Lung (tissue), 12 donors: ENCODE data around the gene PLET1. TPM values are rescaled to one million over a fixed set of nuclear protein-coding genes. Genes with fewer than 3 reads are reported as not detected.

Source experiments
- ATAC-seq: fragments of 200-7000 bp; cut with Tn5 transposase; one replicate; pipeline ENCODE4 v1.9.1; 2020; ENCODE audit warnings: moderate number of reproducible peaks; ENCODE audit not compliant: insufficient read depth, low FRiP score
- DNase-seq, 3 donors: peaks; one replicate each; pipeline ENCODE4 v3.0.0-alpha.2; 2013 to 2017
- H3K27ac ChIP-seq, 2 donors: one replicate each; pipeline ENCODE4 v1.5.1; 2013; ENCODE audit warnings: mild to moderate bottlenecking in 2 of 2, moderate library complexity in 2 of 2, control low read depth in 1 of 2, inconsistent platforms in 1 of 2, low read depth in 1 of 2, low read length in 1 of 2
- H3K27me3 ChIP-seq, 3 donors: one replicate each; pipeline ENCODE4 v1.5.1; 2013; ENCODE audit warnings: low read length in 2 of 3; ENCODE audit not compliant: control insufficient read depth in 3 of 3, insufficient read depth in 3 of 3
- H3K36me3 ChIP-seq, 4 donors: one replicate each; pipeline ENCODE4 v1.5.1; 2013; ENCODE audit warnings: low read length in 4 of 4, mild to moderate bottlenecking in 1 of 4, moderate library complexity in 1 of 4; ENCODE audit not compliant: control insufficient read depth in 4 of 4, insufficient read depth in 4 of 4
- H3K4me1 ChIP-seq, 5 donors: one replicate each; pipeline ENCODE4 v1.5.1; 2013; ENCODE audit warnings: low read length in 5 of 5, mild to moderate bottlenecking in 2 of 5, moderate library complexity in 1 of 5; ENCODE audit not compliant: control insufficient read depth in 5 of 5, insufficient read depth in 5 of 5
- H3K4me3 ChIP-seq: one replicate; pipeline ENCODE4 v1.5.1; 2013; ENCODE audit warnings: mild to moderate bottlenecking, control low read depth, moderate library complexity
- H3K9ac ChIP-seq, 2 donors: one replicate each; pipeline ENCODE4 v1.5.1; 2013; ENCODE audit warnings: low read length in 2 of 2, control low read depth in 1 of 2; ENCODE audit not compliant: insufficient read depth in 1 of 2
- H3K9me3 ChIP-seq, 4 donors: one replicate each; pipeline ENCODE4 v1.5.1; 2013; ENCODE audit warnings: low read length in 3 of 4, mild to moderate bottlenecking in 1 of 4, moderate library complexity in 1 of 4; ENCODE audit not compliant: control insufficient read depth in 4 of 4, insufficient read depth in 3 of 4
- CTCF ChIP-seq: IDR thresholded peaks from 2 replicates; pipeline ENCODE4 v1.5.1; 2012; ENCODE audit warnings: mild to moderate bottlenecking; ENCODE audit errors: control extremely low read depth, extremely low read depth
- WGBS, 2 donors: extraction: QIAGEN DNeasy Blood & Tissue Kit; methylation state at CpG; one replicate each; pipeline ENCODE4 v1.1.7; 2013; 5-methylcytosine and 5-hydroxymethylcytosine counted together
- polyA plus RNA-seq, 2 donors: library from polyadenylated mRNA; stranded (reverse); fragments of 200-250 nt; gene quantifications; one replicate each; pipeline ENCODE4 v1.2.1, GENCODE V29; 2013
- total RNA-seq, 2 donors: library from RNA; depleted of rRNA in 1 of 2; stranded (reverse); fragments of >200 nt in 1 of 2; gene quantifications; one replicate each; pipeline ENCODE4 v1.2.1, GENCODE V29; 2014 to 2021
- donor health status: control.
- donor health status: control.
- donor health status: Bipolar disorder and iron deficiency.
- donor health status: healthy.
- donor health status: DM: yes; HTN: yes; CAD: no.

The PLET1 gene
- total and polyA plus RNA-seq, 4 donors, result not detected

- no peaks in the 10 kb centered on the region for H3K27me3 ChIP-seq
- 0 to 1% methylated on average over 62 to 70 of the region's 70 CpGs for WGBS, 2 donors
- peak within 1 kb of the TSS; percentile 86 to 99 for H3K27ac ChIP-seq
- H3K36me3 ChIP-seq, result peaks cover 5 to 12% (median 8%) of the 10 kb centered on the region in 4 donors
- H3K4me1 ChIP-seq, result peaks cover 0 to 10% (median 5%) of the 10 kb centered on the region in 5 donors
- H3K4me3 ChIP-seq, result peak within 1 kb of the TSS; percentile 79
- ATAC-seq (peak; percentile 96), DNase-seq (peak; percentile 91 to 95 (median 94))
- peak within 1 kb of the TSS; percentile 78 to 88 for H3K9ac ChIP-seq
- TF ChIP-seq CTCF, result no peak
- no peaks in the 10 kb centered on the region for H3K9me3 ChIP-seq
Measured at GRCh38 chr11:112226062-112226830, 34.4 kb downstream of the PLET1 start, which contains the start of gene PTS. PTS (plus strand) TSS chr11:112226428; CDS start chr11:112226444, 16 bp downstream.

- Histone ChIP-seq H3K9ac (peak overlapping the region; percentile 78 to 88), H3K4me3 (peak overlapping the region; percentile 79), H3K27me3 (no peaks in the 10 kb centered on the region), H3K4me1 (peaks cover 0 to 10% (median 5%) of the 10 kb centered on the region in 5 donors), H3K36me3 (peaks cover 4 to 12% (median 6%) of the 10 kb centered on the region in 4 donors), H3K27ac (peak overlapping the region; percentile 86 to 99), H3K9me3 (no peaks in the 10 kb centered on the region)
- ATAC-seq (no peak), DNase-seq (no peak)
- WGBS, 2 donors, result 29 to 40% methylated on average over 6 to 8 of the region's 8 CpGs
- no peak for TF ChIP-seq CTCF
Measured at GRCh38 chr11:112225753-112226061, 35.0 kb downstream of the PLET1 start.

- no peak for ATAC-seq
- Histone ChIP-seq H3K9ac (no peak overlapping the region), H3K4me1 (peaks cover 0 to 10% (median 7%) of the 10 kb centered on the region in 5 donors), H3K27me3 (no peaks in the 10 kb centered on the region), H3K36me3 (no peaks in the 10 kb centered on the region), H3K27ac (no peak overlapping the region), H3K9me3 (no peaks in the 10 kb centered on the region), H3K4me3 (no peak overlapping the region)
- no peak for DNase-seq
- no peak for TF ChIP-seq CTCF
- WGBS, 2 donors, result 91 to 94% methylated on average over 5 of the region's 5 CpGs
Measured at GRCh38 chr11:112223754-112224532, 36.7 kb downstream of the PLET1 start.
